Neuron (in vitro differentiated cells): ENCODE measurements around the gene IL15.
"Not testable (repeated sequence)": the region's sequence is repeated elsewhere in the genome, so short reads cannot be mapped to it uniquely, and the experiment has no call there.

ENCODE experiments used
- H2AFZ ChIP-seq: one replicate; pipeline ENCODE4 v1.6.1; 2013; ENCODE audit warnings: low read depth, mild to moderate bottlenecking, inconsistent platforms, low read length, moderate library complexity
- H3K27me3 ChIP-seq: one replicate; pipeline ENCODE4 v1.6.1; 2013; ENCODE audit warnings: low read length; ENCODE audit not compliant: insufficient read depth
- H3K36me3 ChIP-seq: one replicate; pipeline ENCODE4 v1.6.1; 2013; ENCODE audit warnings: low read length; ENCODE audit not compliant: insufficient read depth
- H3K4me1 ChIP-seq: one replicate; pipeline ENCODE4 v1.6.1; 2013; ENCODE audit warnings: low read length; ENCODE audit not compliant: insufficient read depth
- H3K4me3 ChIP-seq: 2 replicates; pipeline ENCODE4 v1.5.1; 2013; ENCODE audit warnings: mild to moderate bottlenecking, low read length, moderate library complexity
- H3K9me3 ChIP-seq: one replicate; pipeline ENCODE4 v1.6.1; 2013; ENCODE audit warnings: low read length

Gene IL15

GRCh38 chr4:141724646-141725045 lies 88.3 kb downstream of the IL15 start:
- H3K36me3 ChIP-seq = no peaks in the 10 kb centered on the region
- no peaks in the 10 kb centered on the region for H3K9me3 ChIP-seq
- H3K4me3 ChIP-seq = no peak overlapping the region
- no peaks in the 10 kb centered on the region for H3K27me3 ChIP-seq
- no peak overlapping the region for H2AFZ ChIP-seq
- no peaks in the 10 kb centered on the region for H3K4me1 ChIP-seq

GRCh38 chr4:141727420-141727819 lies 91.0 kb downstream of the IL15 start:
- Histone ChIP-seq H3K9me3 (no peaks in the 10 kb centered on the region), H3K27me3 (no peaks in the 10 kb centered on the region), H2AFZ (no peak overlapping the region), H3K36me3 (no peaks in the 10 kb centered on the region), H3K4me3 (no peak overlapping the region), H3K4me1 (no peaks in the 10 kb centered on the region)

GRCh38 chr4:141730805-141731204 lies 94.4 kb downstream of the IL15 start:
- no peaks in the 10 kb centered on the region for H3K4me1 ChIP-seq
- no peak overlapping the region for H3K4me3 ChIP-seq
- no peaks in the 10 kb centered on the region for H3K27me3 ChIP-seq
- H3K9me3 ChIP-seq = no peaks in the 10 kb centered on the region
- no peaks in the 10 kb centered on the region for H3K36me3 ChIP-seq
- H2AFZ ChIP-seq = no peak overlapping the region

GRCh38 chr4:141731481-141731880 lies 95.1 kb downstream of the IL15 start:
- Histone ChIP-seq H3K4me1 (no peaks in the 10 kb centered on the region), H3K9me3 (no peaks in the 10 kb centered on the region), H2AFZ (no peak overlapping the region), H3K36me3 (no peaks in the 10 kb centered on the region), H3K4me3 (no peak overlapping the region), H3K27me3 (no peaks in the 10 kb centered on the region)

- H2AFZ ChIP-seq = no peak overlapping the region
- no peaks in the 10 kb centered on the region for H3K9me3 ChIP-seq
- H3K4me3 ChIP-seq = no peak overlapping the region
- H3K36me3 ChIP-seq = no peaks in the 10 kb centered on the region
- no peaks in the 10 kb centered on the region for H3K27me3 ChIP-seq
- no peaks in the 10 kb centered on the region for H3K4me1 ChIP-seq
These were observed 103.3 kb downstream of the IL15 start for GRCh38 chr4:141739636-141740035.

GRCh38 chr4:141746026-141746425 lies 109.6 kb downstream of the IL15 start:
- Histone ChIP-seq H3K4me3 (no peak overlapping the region), H3K36me3 (no peaks in the 10 kb centered on the region), H3K4me1 (no peaks in the 10 kb centered on the region), H3K27me3 (no peaks in the 10 kb centered on the region), H3K9me3 (no peaks in the 10 kb centered on the region), H2AFZ (no peak overlapping the region)

- not testable (repeated sequence) for H3K4me3 ChIP-seq, H3K27me3 ChIP-seq, H3K36me3 ChIP-seq, H3K9me3 ChIP-seq, H3K4me1 ChIP-seq, H2AFZ ChIP-seq
These were observed 115.4 kb downstream of the IL15 start for GRCh38 chr4:141751806-141752205.

- Histone ChIP-seq H2AFZ (no peak overlapping the region), H3K36me3 (no peaks in the 10 kb centered on the region)
These were observed 120.9 kb downstream of the IL15 start for GRCh38 chr4:141757287-141757686.

GRCh38 chr4:141759796-141760425 lies 123.5 kb downstream of the IL15 start:
- H2AFZ ChIP-seq = no peak overlapping the region
- H3K27me3 ChIP-seq = no peaks in the 10 kb centered on the region
- no peak overlapping the region for H3K4me3 ChIP-seq
- no peaks in the 10 kb centered on the region for H3K9me3 ChIP-seq
- no peaks in the 10 kb centered on the region for H3K36me3 ChIP-seq
- H3K4me1 ChIP-seq = no peaks in the 10 kb centered on the region

More at GRCh38 chr4:141757287-141757686, 120.9 kb downstream of the IL15 start:
- H3K4me1 ChIP-seq = no peaks in the 10 kb centered on the region
- no peaks in the 10 kb centered on the region for H3K27me3 ChIP-seq
- no peaks in the 10 kb centered on the region for H3K9me3 ChIP-seq
- H3K4me3 ChIP-seq = no peak overlapping the region

- H3K4me1 ChIP-seq = no peaks in the 10 kb centered on the region
- H3K4me3 ChIP-seq = no peak overlapping the region
- H3K27me3 ChIP-seq = no peaks in the 10 kb centered on the region
- no peak overlapping the region for H2AFZ ChIP-seq
- H3K9me3 ChIP-seq = no peaks in the 10 kb centered on the region
- H3K36me3 ChIP-seq = no peaks in the 10 kb centered on the region
These were observed 125.5 kb downstream of the IL15 start for GRCh38 chr4:141761926-141762325.

GRCh38 chr4:141763374-141763773 lies 127.0 kb downstream of the IL15 start:
- H3K27me3 ChIP-seq = no peaks in the 10 kb centered on the region
- H3K4me1 ChIP-seq = no peaks in the 10 kb centered on the region
- H3K4me3 ChIP-seq = no peak overlapping the region
- no peaks in the 10 kb centered on the region for H3K9me3 ChIP-seq
- H2AFZ ChIP-seq = no peak overlapping the region
- H3K36me3 ChIP-seq = no peaks in the 10 kb centered on the region

- no peak overlapping the region for H3K4me3 ChIP-seq
- H3K9me3 ChIP-seq = no peaks in the 10 kb centered on the region
- H3K36me3 ChIP-seq = no peaks in the 10 kb centered on the region
- H3K27me3 ChIP-seq = no peaks in the 10 kb centered on the region
- H3K4me1 ChIP-seq = peaks cover 11% of the 10 kb centered on the region
- peak overlapping the region; percentile 82 for H2AFZ ChIP-seq
These were observed 132.6 kb downstream of the IL15 start for GRCh38 chr4:141768954-141769353.

GRCh38 chr4:141771889-141772830 lies 135.8 kb downstream of the IL15 start:
- H3K27me3 ChIP-seq = no peaks in the 10 kb centered on the region
- H3K36me3 ChIP-seq = no peaks in the 10 kb centered on the region
- H2AFZ ChIP-seq = no peak overlapping the region
- H3K9me3 ChIP-seq = no peaks in the 10 kb centered on the region
- peaks cover 11% of the 10 kb centered on the region for H3K4me1 ChIP-seq
- H3K4me3 ChIP-seq = no peak overlapping the region
